Measurements from ENCODE around the gene PARP8. TPM values are rescaled to one million over a fixed set of nuclear protein-coding genes. Genes with fewer than 3 reads are reported as not detected.

The PARP8 gene
- total and polyA plus RNA-seq, 2 of the 8 experiments (the other 6 are each of a cell fraction or from before 2014, with no cell fraction given) = 16.6 to 30.6 TPM

DNA sequence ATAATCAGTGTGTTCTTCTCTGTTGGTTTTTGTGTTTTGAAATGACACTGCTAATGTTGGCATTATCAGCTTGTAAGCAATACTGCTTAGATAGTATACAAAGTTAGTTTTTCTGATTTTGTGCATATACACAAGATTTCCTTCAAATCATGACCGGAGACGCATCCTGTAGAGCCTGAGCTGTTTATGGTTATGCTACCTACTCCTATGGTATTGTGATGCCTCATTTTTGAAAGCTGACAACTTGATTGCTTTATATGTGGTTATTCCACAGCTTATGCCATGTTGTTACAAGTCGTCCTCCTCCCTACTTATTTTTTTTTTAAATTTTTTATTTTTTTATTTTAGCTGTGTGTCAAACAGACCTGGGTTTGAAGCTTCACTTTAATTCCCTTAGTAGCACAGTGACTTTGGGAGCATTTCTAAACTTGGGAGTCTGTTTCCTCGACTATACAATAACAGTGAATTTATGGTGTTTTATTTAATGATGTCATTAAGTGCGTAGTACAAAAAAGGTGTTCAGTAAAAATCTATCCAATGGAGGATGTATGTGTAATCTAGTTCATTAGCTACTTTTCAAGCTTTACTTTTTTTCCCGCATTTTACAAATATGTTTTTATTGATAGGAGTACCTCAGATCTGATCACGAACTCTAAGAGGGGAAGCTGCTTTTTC, 59.5 kb downstream of the PARP8 start (continued):
- TF ChIP-seq YY1 (IDR thresholded peaks at IDR 0.05; ENCODE audit: low read depth, low read length) (no peak), KDM5A (IDR thresholded peaks at IDR 0.05; ENCODE audit: low read length) (no peak)

All from H1 (cell line).